ENCODE measurements around the gene GBGT1.
"Not testable (repeated sequence)": the region's sequence is repeated elsewhere in the genome, so short reads cannot be mapped to it uniquely, and the experiment has no call there.

The GBGT1 gene

GRCh38 chr9:133195029-133195428 is 31.3 kb upstream of the GBGT1 start:
- DNase-seq (ENCODE audit: low read depth in 2 of 2): no peak

GRCh38 chr9:133194597-133194996 is 30.9 kb upstream of the GBGT1 start:
- no peak for DNase-seq (ENCODE audit: low read depth in 2 of 2)

GRCh38 chr9:133191989-133192388 is 28.3 kb upstream of the GBGT1 start:
- DNase-seq (ENCODE audit: low read depth in 2 of 2): no peak

GRCh38 chr9:133189826-133190225 is 26.1 kb upstream of the GBGT1 start:
- DNase-seq (ENCODE audit: low read depth in 2 of 2): no peak

GRCh38 chr9:133188843-133189180 is 25.1 kb upstream of the GBGT1 start:
- no peak for DNase-seq (ENCODE audit: low read depth in 2 of 2)

- no peak for DNase-seq (ENCODE audit: low read depth in 2 of 2)
Measured at GRCh38 chr9:133188006-133188842, 24.5 kb upstream of the GBGT1 start.

- no peak for DNase-seq (ENCODE audit: low read depth in 2 of 2)
Measured at GRCh38 chr9:133187561-133188005, 23.9 kb upstream of the GBGT1 start.

- DNase-seq (ENCODE audit: low read depth in 2 of 2): no peak
Measured at GRCh38 chr9:133186736-133187135, 23.0 kb upstream of the GBGT1 start.

GRCh38 chr9:133184971-133185370 is 21.3 kb upstream of the GBGT1 start:
- peak in 1 of 2 donors; percentile 23 for DNase-seq (ENCODE audit: low read depth in 2 of 2)

GRCh38 chr9:133182151-133182550 is 18.4 kb upstream of the GBGT1 start:
- no peak for DNase-seq (ENCODE audit: low read depth in 2 of 2)

GRCh38 chr9:133181561-133181960 is 17.8 kb upstream of the GBGT1 start:
- no peak for DNase-seq (ENCODE audit: low read depth in 2 of 2)

GRCh38 chr9:133180953-133181352 is 17.2 kb upstream of the GBGT1 start:
- no peak for DNase-seq (ENCODE audit: low read depth in 2 of 2)

- no peak for DNase-seq (ENCODE audit: low read depth in 2 of 2)
Measured at GRCh38 chr9:133173056-133173455, 9.3 kb upstream of the GBGT1 start.

GRCh38 chr9:133171161-133171961 is 7.6 kb upstream of the GBGT1 start:
- DNase-seq (ENCODE audit: low read depth in 2 of 2): no peak

GRCh38 chr9:133170716-133171115 is 7.0 kb upstream of the GBGT1 start:
- DNase-seq (ENCODE audit: low read depth in 2 of 2): no peak

- not testable (repeated sequence) for DNase-seq (ENCODE audit: low read depth in 2 of 2)
Measured at GRCh38 chr9:133169687-133170086, 6.0 kb upstream of the GBGT1 start.

GRCh38 chr9:133169102-133169501 is 5.4 kb upstream of the GBGT1 start:
- DNase-seq (ENCODE audit: low read depth in 2 of 2): no peak

GRCh38 chr9:133168432-133168831 is 4.7 kb upstream of the GBGT1 start:
- no peak for DNase-seq (ENCODE audit: low read depth in 2 of 2)

- DNase-seq (ENCODE audit: low read depth in 2 of 2): no peak
Measured at GRCh38 chr9:133167769-133168168, 4.1 kb upstream of the GBGT1 start.

- DNase-seq (ENCODE audit: low read depth in 2 of 2): no peak
Measured at GRCh38 chr9:133167096-133167730, 3.5 kb upstream of the GBGT1 start.

GRCh38 chr9:133166392-133166791 is 2.7 kb upstream of the GBGT1 start:
- DNase-seq (ENCODE audit: low read depth in 2 of 2): no peak

- DNase-seq (ENCODE audit: low read depth in 2 of 2): no peak
Measured at GRCh38 chr9:133165452-133165730, 1.7 kb upstream of the GBGT1 start.

- no peak for DNase-seq (ENCODE audit: low read depth in 2 of 2)
Measured at GRCh38 chr9:133164191-133164590, 477 bp upstream of the GBGT1 start.
